ENCODE measurements around the gene TMEM245. TPM values are rescaled to one million over a fixed set of nuclear protein-coding genes. Genes with fewer than 3 reads are reported as not detected.
A peak's percentile ranks its signal among the peaks of the same experiment; 100 is the strongest.

TMEM245 gene
- total RNA-seq, 4 donors from 2014 or later: 45.7 to 121 (median 71.4) TPM

DNA sequence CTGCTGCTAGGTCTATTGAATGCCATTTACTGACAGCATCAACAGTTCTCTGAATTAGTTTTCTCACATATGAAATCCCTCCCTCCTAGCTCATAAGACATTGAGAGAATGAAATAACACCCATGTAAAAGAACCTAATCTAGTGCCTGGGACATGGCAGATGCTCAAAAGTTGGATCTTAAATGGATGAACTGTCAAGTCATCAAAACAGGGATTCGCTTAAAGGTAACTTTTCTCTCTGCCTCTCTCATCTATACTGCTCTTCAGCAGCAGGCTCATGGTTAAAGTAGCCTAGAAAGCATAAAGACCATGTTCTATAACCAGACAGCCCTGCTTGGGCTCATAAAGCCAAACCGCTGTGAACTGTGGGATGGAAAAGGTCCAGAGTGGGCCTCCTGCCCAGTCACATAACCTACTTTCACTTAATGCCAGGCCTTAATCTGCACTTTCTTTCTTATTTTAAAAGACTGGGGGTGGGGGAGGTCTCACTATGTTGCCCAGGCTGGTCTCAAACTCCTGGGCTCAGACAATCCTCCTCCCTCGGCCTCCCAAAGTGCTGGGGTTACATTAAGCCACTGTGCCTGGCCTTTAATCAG, 3.7 kb downstream of the TMEM245 start:
- Histone ChIP-seq H3K27me3 (no peaks in the 10 kb centered on the region), H3K27ac (peak overlapping the region; percentile 76 to 98 (median 88)), H3K36me3 (no peaks in the 10 kb centered on the region), H3K9me3 (no peaks in the 10 kb centered on the region), H3K4me1 (peaks cover 55 to 80% of the 10 kb centered on the region in 2 donors), H3K4me3 (peak overlapping the region in 1 of 4 donors; percentile 11)
- ATAC-seq (no peak), DNase-seq (peak in 1 of 2 donors; percentile 35)
- TF ChIP-seq POLR2A (IDR thresholded peaks at IDR 0.05) (no peak), CTCF (IDR thresholded peaks at IDR 0.05 in 4 of 5, conservative IDR thresholded peaks at IDR 0.05 in 1 of 5) (no peak)
- in situ Hi-C loops (cut with MboI; ENCODE audit: low sequenced_read_pairs in 4 of 4) (loop anchor here in 1 of 4 donors (25.0 kb wide), 1 partner anchor 1829 kb away; the partner anchor contains the start of gene RAD23B), intact Hi-C loops (cut with DNase I; ENCODE audit: low total_unique reads) (loop anchor here (5.0 to 10.0 kb wide), 2 partner anchors 306 to 1381 kb away; no protein-coding TSS in a partner anchor)

DNA sequence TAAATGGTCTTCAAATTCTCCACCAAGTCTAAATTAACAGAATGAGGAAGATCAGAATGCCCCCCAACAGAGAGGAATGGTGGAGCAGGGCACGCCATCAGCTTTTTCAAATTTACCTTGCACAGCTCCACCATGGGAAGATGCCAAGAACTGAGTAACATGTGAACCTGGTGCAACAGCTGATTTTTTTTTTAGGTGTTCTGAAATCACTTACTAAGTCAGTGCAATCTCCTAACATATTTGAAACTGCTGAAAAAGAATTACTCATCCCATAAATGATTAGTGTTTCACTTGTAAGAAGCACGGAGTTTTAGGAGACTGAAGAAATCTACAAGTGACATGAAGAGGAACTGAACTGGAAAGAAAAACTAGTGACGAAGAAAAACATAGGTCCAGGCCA, 5.1 kb downstream of the TMEM245 start:
- Histone ChIP-seq H3K4me3 (peak overlapping the region in 3 of 4 donors; percentile 7 to 15 (median 8)), H3K27ac (peak overlapping the region; percentile 76 to 98 (median 88)), H3K4me1 (peaks cover 63 to 88% of the 10 kb centered on the region in 2 donors), H3K36me3 (no peaks in the 10 kb centered on the region), H3K27me3 (no peaks in the 10 kb centered on the region), H3K9me3 (no peaks in the 10 kb centered on the region)
- DNase-seq: no peak
- peak; percentile 38 to 53 for ATAC-seq
- TF ChIP-seq CTCF (IDR thresholded peaks at IDR 0.05 in 4 of 5, conservative IDR thresholded peaks at IDR 0.05 in 1 of 5) (no peak), POLR2A (IDR thresholded peaks at IDR 0.05) (no peak)
- intact Hi-C loops (cut with DNase I; ENCODE audit: low total_unique reads) (loop anchor here (5.0 to 10.0 kb wide), 3 partner anchors 308 to 1380 kb away; no protein-coding TSS in a partner anchor), in situ Hi-C loops (cut with MboI; ENCODE audit: low sequenced_read_pairs in 4 of 4) (loop anchor here in 1 of 4 donors (25.0 kb wide), 1 partner anchor 1827 kb away; the partner anchor contains the start of gene RAD23B)

DNA sequence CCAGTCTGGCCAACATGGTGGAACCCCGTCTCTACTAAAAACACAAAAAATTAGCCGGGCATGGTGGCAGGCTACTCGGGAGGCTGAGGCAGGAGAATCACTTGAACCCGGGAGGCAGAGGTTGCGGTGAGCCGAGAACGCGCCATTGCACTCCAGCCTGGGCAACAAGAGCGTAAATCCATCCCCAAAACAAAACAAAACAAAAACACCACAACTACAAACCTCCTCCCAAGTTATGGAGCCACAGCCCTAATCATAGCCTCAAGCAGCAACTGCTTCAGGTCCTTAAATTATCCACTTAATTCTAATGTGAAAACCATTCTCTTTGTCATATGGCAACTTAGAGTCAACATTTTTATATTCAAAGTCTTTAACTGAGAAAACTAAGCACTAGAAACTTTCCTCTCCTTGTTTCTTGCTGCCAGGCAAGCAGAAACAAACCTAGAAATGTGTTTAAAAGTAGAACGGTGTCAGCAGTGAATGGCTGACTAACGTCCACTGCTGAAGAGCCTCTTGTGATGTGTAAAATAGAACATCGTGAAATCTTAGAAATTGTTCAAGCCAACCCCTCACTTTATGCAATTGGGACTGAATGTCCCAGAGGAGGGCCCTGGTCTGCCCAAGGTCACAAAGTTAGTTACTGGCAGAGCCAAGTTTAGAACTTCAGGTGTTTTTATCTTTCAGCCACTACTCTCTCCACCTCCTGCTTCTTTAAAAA, 5.7 kb downstream of the TMEM245 start:
- intact Hi-C loops (cut with DNase I; ENCODE audit: low total_unique reads) (loop anchor here (5.0 to 10.0 kb wide), 2 partner anchors 393 to 1379 kb away; no protein-coding TSS in a partner anchor), in situ Hi-C loops (cut with MboI; ENCODE audit: low sequenced_read_pairs in 4 of 4) (loop anchor here in 1 of 4 donors (25.0 kb wide), 1 partner anchor 1827 kb away; the partner anchor contains the start of gene RAD23B)
- H3K36me3 ChIP-seq: no peaks in the 10 kb centered on the region
- peak in 1 of 2 donors; percentile 28 for DNase-seq
- no peaks in the 10 kb centered on the region for H3K9me3 ChIP-seq
- H3K27ac ChIP-seq: peak overlapping the region; percentile 76 to 98 (median 88)
- peak; percentile 39 to 68 for ATAC-seq
- peaks cover 69 to 95% of the 10 kb centered on the region in 2 donors for H3K4me1 ChIP-seq
- no peaks in the 10 kb centered on the region for H3K27me3 ChIP-seq
- peak overlapping the region in 3 of 4 donors; percentile 7 to 15 (median 8) for H3K4me3 ChIP-seq
- TF ChIP-seq POLR2A (IDR thresholded peaks at IDR 0.05): peak; percentile 22 to 40
- no peak for TF ChIP-seq CTCF (IDR thresholded peaks at IDR 0.05 in 4 of 5, conservative IDR thresholded peaks at IDR 0.05 in 1 of 5)

GRCh38 chr9:109113254-109113653, 6.5 kb downstream of the TMEM245 start:
- no peak for DNase-seq
- Histone ChIP-seq H3K27ac (peak overlapping the region; percentile 76 to 98 (median 88)), H3K4me1 (peaks cover 77 to 96% of the 10 kb centered on the region in 2 donors), H3K4me3 (peak overlapping the region in 2 of 4 donors; percentile 7 to 8), H3K27me3 (no peaks in the 10 kb centered on the region), H3K9me3 (no peaks in the 10 kb centered on the region), H3K36me3 (no peaks in the 10 kb centered on the region)
- ATAC-seq: no peak
- intact Hi-C loops (cut with DNase I; ENCODE audit: low total_unique reads) (loop anchor here (5.0 to 10.0 kb wide), 2 partner anchors 394 to 1378 kb away; no protein-coding TSS in a partner anchor), in situ Hi-C loops (cut with MboI; ENCODE audit: low sequenced_read_pairs in 4 of 4) (loop anchor here in 1 of 4 donors (25.0 kb wide), 1 partner anchor 1826 kb away; the partner anchor contains the start of gene RAD23B)
- TF ChIP-seq CTCF (IDR thresholded peaks at IDR 0.05 in 4 of 5, conservative IDR thresholded peaks at IDR 0.05 in 1 of 5): no peak
- no peak for TF ChIP-seq POLR2A (IDR thresholded peaks at IDR 0.05)

Measured in gastrocnemius medialis (tissue), 4 donors.